Stomach smooth muscle (tissue), 2 donors: ENCODE data around the gene SLC38A8.

Experiments used
- H3K27ac ChIP-seq: one replicate; pipeline ENCODE4 v1.7.0; 2013; ENCODE audit warnings: mild to moderate bottlenecking, low read length, inconsistent platforms
- H3K27me3 ChIP-seq, 2 donors: one replicate each; pipeline ENCODE4 v1.7.0; 2013; ENCODE audit warnings: low read length in 2 of 2; ENCODE audit not compliant: insufficient read depth in 2 of 2, control insufficient read depth in 1 of 2
- H3K36me3 ChIP-seq, 2 donors: one replicate each; pipeline ENCODE4 v1.7.0; 2013; ENCODE audit warnings: low read length in 2 of 2; ENCODE audit not compliant: control insufficient read depth in 2 of 2, insufficient read depth in 2 of 2
- H3K4me1 ChIP-seq: one replicate; pipeline ENCODE4 v1.7.0; 2013; ENCODE audit warnings: low read length; ENCODE audit not compliant: control insufficient read depth, insufficient read depth
- H3K4me3 ChIP-seq, 2 donors: one replicate each; pipeline ENCODE4 v1.7.0; 2013; ENCODE audit warnings: low read length in 2 of 2
- H3K9ac ChIP-seq, 2 donors: one replicate each; pipeline ENCODE4 v1.7.0; 2013; ENCODE audit warnings: low read length in 2 of 2, mild to moderate bottlenecking in 1 of 2
- H3K9me3 ChIP-seq, 2 donors: one replicate each; pipeline ENCODE4 v1.7.0; 2013; ENCODE audit warnings: low read length in 2 of 2; ENCODE audit not compliant: control insufficient read depth in 2 of 2
- donor health status: healthy.
- donor health status: Pancreatic carcinoma.

Gene SLC38A8

GRCh38 chr16:84082835-84083569 lies 40.4 kb upstream of the SLC38A8 start:
- no peak overlapping the region for H3K9ac ChIP-seq
- H3K4me3 ChIP-seq = no peak overlapping the region
- H3K4me1 ChIP-seq = no peaks in the 10 kb centered on the region
- H3K9me3 ChIP-seq = no peaks in the 10 kb centered on the region
- H3K27me3 ChIP-seq = no peaks in the 10 kb centered on the region
- H3K27ac ChIP-seq = no peak overlapping the region
- peaks cover 59 to 60% of the 10 kb centered on the region in 2 donors for H3K36me3 ChIP-seq

GRCh38 chr16:84082110-84082509 lies 39.5 kb upstream of the SLC38A8 start:
- Histone ChIP-seq H3K4me3 (no peak overlapping the region), H3K9me3 (no peaks in the 10 kb centered on the region), H3K9ac (no peak overlapping the region), H3K36me3 (peaks cover 51 to 55% of the 10 kb centered on the region in 2 donors), H3K4me1 (no peaks in the 10 kb centered on the region), H3K27me3 (no peaks in the 10 kb centered on the region), H3K27ac (no peak overlapping the region)

- H3K9me3 ChIP-seq = no peaks in the 10 kb centered on the region
- H3K4me1 ChIP-seq = no peaks in the 10 kb centered on the region
- no peak overlapping the region for H3K9ac ChIP-seq
- H3K4me3 ChIP-seq = no peak overlapping the region
- no peak overlapping the region for H3K27ac ChIP-seq
- H3K36me3 ChIP-seq = peaks cover 45 to 52% of the 10 kb centered on the region in 2 donors
- H3K27me3 ChIP-seq = no peaks in the 10 kb centered on the region
Observed at GRCh38 chr16:84081446-84081989, 38.9 kb upstream of the SLC38A8 start.

- H3K9ac ChIP-seq = no peak overlapping the region
- no peak overlapping the region for H3K27ac ChIP-seq
- H3K36me3 ChIP-seq = peaks cover 38 to 47% of the 10 kb centered on the region in 2 donors
- H3K4me1 ChIP-seq = no peaks in the 10 kb centered on the region
- no peaks in the 10 kb centered on the region for H3K27me3 ChIP-seq
- no peaks in the 10 kb centered on the region for H3K9me3 ChIP-seq
- no peak overlapping the region for H3K4me3 ChIP-seq
Observed at GRCh38 chr16:84080813-84081212, 38.2 kb upstream of the SLC38A8 start.

- no peaks in the 10 kb centered on the region for H3K9me3 ChIP-seq
- H3K4me3 ChIP-seq = no peak overlapping the region
- H3K27me3 ChIP-seq = no peaks in the 10 kb centered on the region
- H3K4me1 ChIP-seq = no peaks in the 10 kb centered on the region
- no peak overlapping the region for H3K9ac ChIP-seq
- H3K36me3 ChIP-seq = peaks cover 42 to 45% of the 10 kb centered on the region in 2 donors
- H3K27ac ChIP-seq = no peak overlapping the region
Observed at GRCh38 chr16:84080378-84080777, 37.8 kb upstream of the SLC38A8 start.

GRCh38 chr16:84079664-84080063 lies 37.1 kb upstream of the SLC38A8 start:
- peaks cover under 1% of the 10 kb centered on the region for H3K4me1 ChIP-seq
- peaks cover 48 to 52% of the 10 kb centered on the region in 2 donors for H3K36me3 ChIP-seq
- no peak overlapping the region for H3K4me3 ChIP-seq
- no peak overlapping the region for H3K27ac ChIP-seq
- H3K9me3 ChIP-seq = no peaks in the 10 kb centered on the region
- no peaks in the 10 kb centered on the region for H3K27me3 ChIP-seq
- no peak overlapping the region for H3K9ac ChIP-seq

- Histone ChIP-seq H3K4me1 (peaks cover 2% of the 10 kb centered on the region), H3K27me3 (no peaks in the 10 kb centered on the region), H3K36me3 (peaks cover 41 to 50% of the 10 kb centered on the region in 2 donors), H3K4me3 (no peak overlapping the region), H3K9ac (no peak overlapping the region), H3K9me3 (no peaks in the 10 kb centered on the region), H3K27ac (no peak overlapping the region)
Observed at GRCh38 chr16:84075376-84075775, 32.8 kb upstream of the SLC38A8 start.

GRCh38 chr16:84074721-84075120 lies 32.1 kb upstream of the SLC38A8 start:
- peaks cover 40 to 48% of the 10 kb centered on the region in 2 donors for H3K36me3 ChIP-seq
- no peak overlapping the region for H3K9ac ChIP-seq
- no peak overlapping the region for H3K27ac ChIP-seq

GRCh38 chr16:84072014-84072413 lies 29.4 kb upstream of the SLC38A8 start:
- Histone ChIP-seq H3K4me1 (peaks cover 2% of the 10 kb centered on the region), H3K9me3 (no peaks in the 10 kb centered on the region), H3K4me3 (no peak overlapping the region), H3K27ac (no peak overlapping the region), H3K27me3 (no peaks in the 10 kb centered on the region), H3K9ac (no peak overlapping the region), H3K36me3 (peaks cover 61 to 62% of the 10 kb centered on the region in 2 donors)

More at GRCh38 chr16:84074721-84075120, 32.1 kb upstream of the SLC38A8 start:
- Histone ChIP-seq H3K4me3 (no peak overlapping the region), H3K27me3 (no peaks in the 10 kb centered on the region), H3K4me1 (peaks cover 2% of the 10 kb centered on the region), H3K9me3 (no peaks in the 10 kb centered on the region)

- peaks cover 2% of the 10 kb centered on the region for H3K4me1 ChIP-seq
- no peak overlapping the region for H3K4me3 ChIP-seq
- H3K36me3 ChIP-seq = peaks cover 65 to 66% of the 10 kb centered on the region in 2 donors
- no peaks in the 10 kb centered on the region for H3K27me3 ChIP-seq
- H3K27ac ChIP-seq = no peak overlapping the region
- H3K9me3 ChIP-seq = no peaks in the 10 kb centered on the region
- no peak overlapping the region for H3K9ac ChIP-seq
Observed at GRCh38 chr16:84071121-84071520, 28.5 kb upstream of the SLC38A8 start.

- Histone ChIP-seq H3K9ac (no peak overlapping the region), H3K27me3 (no peaks in the 10 kb centered on the region), H3K9me3 (no peaks in the 10 kb centered on the region), H3K4me1 (peaks cover under 1% of the 10 kb centered on the region), H3K36me3 (peaks cover 57 to 61% of the 10 kb centered on the region in 2 donors), H3K27ac (no peak overlapping the region), H3K4me3 (no peak overlapping the region)
Observed at GRCh38 chr16:84069540-84069939, 26.9 kb upstream of the SLC38A8 start.
